DMS153 (cell line): Measurements from ENCODE around the gene HOXD12.
A peak's percentile ranks its signal among the peaks of the same experiment; 100 is the strongest.

Source experiments
- DNase-seq: peaks from one replicate; lab custom pipeline; 2025; lab: John Stamatoyannopoulos, UW

Gene HOXD12, protein sequence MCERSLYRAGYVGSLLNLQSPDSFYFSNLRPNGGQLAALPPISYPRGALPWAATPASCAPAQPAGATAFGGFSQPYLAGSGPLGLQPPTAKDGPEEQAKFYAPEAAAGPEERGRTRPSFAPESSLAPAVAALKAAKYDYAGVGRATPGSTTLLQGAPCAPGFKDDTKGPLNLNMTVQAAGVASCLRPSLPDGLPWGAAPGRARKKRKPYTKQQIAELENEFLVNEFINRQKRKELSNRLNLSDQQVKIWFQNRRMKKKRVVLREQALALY

DNA sequence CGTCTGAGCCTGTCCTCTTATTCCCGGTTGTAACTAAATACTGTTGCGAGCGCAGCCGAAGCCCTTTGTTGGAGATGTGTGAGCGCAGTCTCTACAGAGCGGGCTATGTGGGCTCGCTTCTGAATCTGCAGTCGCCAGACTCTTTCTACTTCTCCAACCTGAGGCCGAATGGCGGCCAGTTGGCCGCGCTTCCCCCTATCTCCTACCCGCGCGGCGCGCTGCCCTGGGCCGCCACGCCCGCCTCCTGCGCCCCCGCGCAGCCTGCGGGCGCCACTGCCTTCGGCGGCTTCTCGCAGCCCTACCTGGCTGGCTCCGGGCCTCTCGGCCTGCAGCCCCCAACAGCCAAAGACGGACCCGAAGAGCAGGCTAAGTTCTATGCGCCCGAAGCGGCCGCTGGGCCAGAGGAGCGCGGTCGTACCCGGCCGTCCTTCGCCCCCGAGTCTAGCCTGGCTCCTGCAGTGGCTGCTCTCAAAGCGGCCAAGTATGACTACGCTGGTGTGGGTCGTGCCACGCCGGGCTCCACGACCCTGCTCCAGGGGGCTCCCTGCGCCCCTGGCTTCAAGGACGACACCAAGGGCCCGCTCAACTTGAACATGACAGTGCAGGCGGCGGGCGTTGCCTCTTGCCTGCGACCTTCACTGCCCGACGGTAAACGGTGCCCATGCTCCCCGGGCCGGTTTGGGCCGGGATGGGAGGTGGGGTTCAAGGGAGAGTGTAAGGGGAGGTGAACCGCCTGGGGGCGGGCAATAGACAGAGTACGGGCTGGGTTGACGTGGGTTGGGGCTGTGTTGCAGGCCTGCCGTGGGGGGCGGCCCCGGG is at the start of gene HOXD12:
TSS of gene HOXD12 (plus strand) at position 68 of the 819 bp plus-strand sequence. CDS start at position 75, 7 bp downstream.
- DNase-seq = no peak

GRCh38 chr2:176056406-176056805 is 43.2 kb upstream of the HOXD12 start:
- peak; percentile 81 for DNase-seq

DNA sequence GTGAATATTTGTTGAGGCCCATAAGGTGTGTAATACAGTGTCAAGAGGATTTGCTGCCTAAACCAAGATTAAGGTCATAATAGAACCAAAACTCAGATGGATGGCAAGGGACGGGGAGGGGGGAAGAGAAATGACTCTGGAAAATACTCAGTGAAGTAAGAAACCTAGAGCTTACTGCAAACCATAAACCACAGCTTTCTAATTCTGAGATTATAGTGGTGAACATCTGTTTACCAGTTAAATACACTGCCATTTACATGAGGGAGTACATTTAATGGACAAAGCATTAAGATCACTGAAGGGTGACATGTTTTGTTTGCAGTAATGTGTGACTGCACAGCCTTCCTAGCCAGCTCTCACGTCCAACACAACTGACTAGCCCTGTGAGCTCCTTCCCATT is 35.6 kb upstream of the HOXD12 start:
- peak; percentile 80 for DNase-seq

- no peak for DNase-seq
Observed at GRCh38 chr2:176066645-176067588, 32.7 kb upstream of the HOXD12 start.

GRCh38 chr2:176067589-176068418 is 31.8 kb upstream of the HOXD12 start:
- no peak for DNase-seq

DNA sequence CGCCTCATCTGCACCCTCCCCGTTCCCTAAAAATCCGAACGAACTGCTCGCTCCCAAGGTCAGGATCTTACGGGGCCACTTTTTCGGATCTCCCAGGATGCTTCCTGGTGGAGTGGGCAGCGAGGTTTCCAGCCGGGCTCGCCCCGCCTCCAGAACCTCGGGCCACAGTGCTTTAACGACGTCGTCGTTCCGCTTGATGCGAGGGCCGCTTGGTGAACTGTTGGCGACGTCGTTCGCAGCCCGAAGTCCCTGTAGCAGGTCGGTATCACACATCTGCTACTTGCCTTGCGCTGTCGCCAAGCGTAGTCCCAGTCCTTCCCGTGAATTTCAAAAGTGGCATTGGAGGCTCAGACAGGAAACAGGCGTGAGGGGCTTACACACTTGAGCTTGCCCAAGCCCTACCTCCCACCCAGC is 31.2 kb upstream of the HOXD12 start:
- DNase-seq = no peak

GRCh38 chr2:176071330-176072291 is 28.0 kb upstream of the HOXD12 start:
- no peak for DNase-seq

DNA sequence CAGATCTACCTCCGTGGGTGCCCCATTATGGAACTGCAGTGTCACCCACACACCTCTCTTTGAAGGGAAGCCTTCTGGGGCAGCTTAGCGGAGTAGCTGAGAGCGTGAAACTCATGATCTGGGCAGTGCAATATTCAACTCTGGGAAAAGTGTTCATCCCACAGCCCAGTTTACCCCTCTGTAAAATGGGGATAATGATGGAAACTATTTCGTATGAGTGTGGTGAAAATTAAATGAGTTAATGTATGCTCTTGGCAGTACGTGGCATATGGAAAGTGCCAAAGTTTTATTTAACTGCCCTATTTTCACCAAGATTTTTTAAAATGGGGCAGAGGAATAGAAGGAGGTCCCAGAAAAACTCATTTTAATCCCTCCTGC is 27.3 kb upstream of the HOXD12 start:
- no peak for DNase-seq

DNA sequence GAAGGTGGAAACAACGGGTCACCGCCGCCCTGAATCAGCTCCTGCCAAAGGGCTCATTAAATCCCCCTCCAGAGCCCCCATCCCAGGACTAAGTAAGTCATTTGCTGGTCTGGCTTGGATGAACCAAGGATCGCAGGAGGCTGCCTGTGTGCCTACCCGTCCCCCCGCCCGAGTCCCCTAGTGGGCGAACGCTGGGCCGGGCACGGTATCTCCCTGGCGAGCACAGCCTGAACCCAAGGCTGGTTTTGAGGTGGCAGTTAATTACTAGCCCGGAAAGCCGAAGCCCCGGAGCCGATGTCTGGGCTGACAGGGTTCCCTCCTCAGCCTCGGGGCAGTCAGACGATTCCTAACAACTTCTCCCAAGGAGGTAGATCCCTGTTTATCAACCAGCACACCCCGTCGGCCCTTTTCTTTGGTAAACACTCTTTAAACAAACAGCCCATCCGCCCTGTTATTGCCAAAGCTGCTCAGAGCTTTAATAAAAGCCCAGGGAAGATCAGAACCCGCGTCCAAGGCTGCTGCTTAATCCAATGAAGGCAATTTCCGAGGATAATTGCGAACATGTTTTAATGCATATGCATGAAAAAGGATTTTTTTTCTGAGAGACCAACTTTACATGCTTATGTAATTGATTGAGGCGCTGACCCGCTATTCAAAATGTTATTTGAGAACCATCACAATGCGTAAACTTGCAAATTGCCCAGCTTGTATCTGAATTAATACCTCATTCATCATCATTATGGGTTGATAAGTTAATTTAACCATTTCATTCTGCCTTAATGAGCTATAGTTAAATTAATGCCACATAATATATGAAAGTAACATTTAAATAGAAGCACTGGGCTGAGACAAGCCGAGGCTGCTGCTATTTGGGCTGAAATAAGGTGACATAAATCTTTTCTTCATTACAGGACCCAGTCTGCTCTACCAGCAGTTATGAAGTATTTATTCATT is 26.4 kb upstream of the HOXD12 start:
- DNase-seq = no peak

GRCh38 chr2:176074919-176075425 is 24.6 kb upstream of the HOXD12 start:
- no peak for DNase-seq

DNA sequence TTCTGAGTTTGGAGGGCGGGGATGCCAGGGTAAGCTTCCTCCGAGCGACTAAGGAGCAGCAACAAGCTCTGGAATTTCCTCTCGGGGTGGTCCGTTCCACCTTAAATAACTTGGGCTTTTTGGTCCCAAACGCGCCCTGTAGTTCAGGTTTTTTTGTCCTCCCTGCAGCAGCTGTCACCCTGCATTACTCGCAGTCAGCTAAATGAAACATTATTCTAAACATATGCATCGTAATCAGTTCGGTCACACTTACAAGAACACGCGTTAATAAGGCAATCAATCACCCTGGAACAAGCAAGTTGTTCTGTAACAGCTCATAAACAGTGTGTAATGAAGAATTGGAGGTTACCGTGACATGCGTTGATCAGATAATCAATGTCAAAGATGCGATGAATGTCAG is 24.1 kb upstream of the HOXD12 start:
- no peak for DNase-seq

DNA sequence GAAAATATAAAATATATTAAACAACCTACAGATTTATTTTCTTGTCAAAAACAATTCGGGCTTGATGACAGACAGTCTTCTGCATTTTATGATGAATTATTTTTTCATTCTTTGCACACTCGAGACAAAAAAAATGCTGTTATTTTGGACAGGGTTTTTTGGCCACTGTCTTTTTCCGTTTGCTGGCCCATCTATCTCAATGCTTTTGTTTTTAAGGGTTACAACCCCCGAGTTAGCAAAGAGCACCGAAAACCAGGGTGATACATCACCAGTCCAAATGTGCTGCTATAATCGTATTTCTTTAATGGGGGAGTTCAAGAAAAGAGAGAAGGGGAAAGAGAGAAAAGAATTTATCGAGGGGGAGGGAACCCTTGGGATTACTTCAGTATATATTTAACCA is 23.5 kb upstream of the HOXD12 start:
- no peak for DNase-seq

DNA sequence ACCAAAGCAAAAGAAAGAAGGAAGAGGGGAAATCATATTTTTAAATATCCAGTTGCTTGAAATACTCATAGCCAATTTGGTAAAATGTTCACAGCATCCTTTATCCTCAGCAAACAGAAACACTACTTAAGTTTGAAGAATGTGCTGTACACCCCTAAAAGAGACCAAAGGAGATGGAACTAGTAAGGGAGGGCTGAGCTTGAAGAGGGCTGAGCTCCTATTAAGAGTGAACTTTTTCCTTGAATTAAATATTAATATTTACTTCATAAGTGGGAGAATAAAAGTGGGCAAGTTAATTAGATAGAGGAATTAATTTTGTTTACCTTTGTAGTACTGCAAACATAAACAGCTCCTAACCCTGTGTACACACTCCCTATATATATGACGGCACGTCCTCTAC is 22.8 kb upstream of the HOXD12 start:
- no peak for DNase-seq

GRCh38 chr2:176078541-176079284 is 20.9 kb upstream of the HOXD12 start:
- no peak for DNase-seq

GRCh38 chr2:176079285-176079830 is 20.2 kb upstream of the HOXD12 start:
- no peak for DNase-seq

DNA sequence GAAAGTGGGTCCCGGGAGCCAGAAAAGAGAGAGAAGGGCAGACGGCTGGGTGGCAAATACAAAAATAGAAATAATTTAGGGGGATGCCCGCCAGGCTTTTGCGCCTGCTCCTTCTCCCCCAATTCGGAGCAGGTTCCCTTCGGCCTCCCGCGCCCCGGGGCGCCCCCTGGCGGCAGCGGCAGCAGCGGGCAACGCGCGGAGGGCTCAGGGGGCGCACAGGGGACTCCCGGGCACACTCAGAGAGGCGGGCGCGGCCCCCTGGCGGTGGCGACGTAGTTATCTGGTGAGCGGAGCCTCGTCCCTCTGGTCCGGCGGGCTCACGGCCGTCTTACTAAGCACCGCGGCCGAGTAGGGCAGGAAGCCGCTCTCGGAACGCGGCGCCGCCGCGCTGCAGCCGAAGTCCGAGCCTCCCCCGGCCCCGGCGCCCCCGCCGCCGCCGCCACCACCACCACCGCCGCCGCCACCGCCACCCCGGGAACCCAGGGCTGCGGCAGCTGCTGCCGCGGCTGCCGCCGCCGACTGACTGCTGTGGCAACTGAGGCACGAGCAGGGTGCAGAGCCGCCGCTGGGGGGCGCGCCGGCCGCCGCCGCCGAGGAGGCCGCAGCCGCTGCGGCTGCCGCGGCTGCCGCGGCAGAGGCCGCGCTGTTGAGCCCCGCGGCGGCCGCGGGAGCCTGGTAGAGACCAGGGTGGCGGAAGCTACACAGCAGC is 19.6 kb upstream of the HOXD12 start:
- peak; percentile 77 for DNase-seq
